GM18858 (cell line): ENCODE data around the gene BTAF1.

ENCODE experiments used
- ATAC-seq: cut with Tn5 transposase; IDR thresholded peaks from one replicate; pipeline ENCODE4 v1.9.1; 2021; ENCODE audit not compliant: unreplicated experiment

The BTAF1 gene

DNA sequence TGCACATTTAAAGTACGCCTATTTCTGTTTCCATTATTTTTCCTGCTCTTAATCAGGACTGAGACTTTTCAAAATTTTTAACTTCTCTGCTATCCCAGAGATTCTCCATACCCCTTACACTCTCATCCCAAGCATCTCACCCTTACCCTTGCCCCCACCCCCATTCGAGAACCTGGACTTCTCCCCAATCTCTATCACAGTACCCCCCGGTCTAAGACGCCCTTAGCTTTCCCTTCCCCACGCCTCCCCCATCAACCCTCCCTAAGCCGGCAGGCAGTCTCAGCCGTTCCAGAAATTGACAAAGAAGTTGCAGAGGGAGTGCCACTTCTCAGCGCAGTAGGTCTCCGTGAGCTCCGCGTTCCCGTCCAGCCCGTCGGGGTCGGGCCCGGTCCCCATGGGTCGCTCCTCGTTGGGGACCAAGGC is 15.6 kb upstream of the BTAF1 start:
- peak; percentile 6 for ATAC-seq

DNA sequence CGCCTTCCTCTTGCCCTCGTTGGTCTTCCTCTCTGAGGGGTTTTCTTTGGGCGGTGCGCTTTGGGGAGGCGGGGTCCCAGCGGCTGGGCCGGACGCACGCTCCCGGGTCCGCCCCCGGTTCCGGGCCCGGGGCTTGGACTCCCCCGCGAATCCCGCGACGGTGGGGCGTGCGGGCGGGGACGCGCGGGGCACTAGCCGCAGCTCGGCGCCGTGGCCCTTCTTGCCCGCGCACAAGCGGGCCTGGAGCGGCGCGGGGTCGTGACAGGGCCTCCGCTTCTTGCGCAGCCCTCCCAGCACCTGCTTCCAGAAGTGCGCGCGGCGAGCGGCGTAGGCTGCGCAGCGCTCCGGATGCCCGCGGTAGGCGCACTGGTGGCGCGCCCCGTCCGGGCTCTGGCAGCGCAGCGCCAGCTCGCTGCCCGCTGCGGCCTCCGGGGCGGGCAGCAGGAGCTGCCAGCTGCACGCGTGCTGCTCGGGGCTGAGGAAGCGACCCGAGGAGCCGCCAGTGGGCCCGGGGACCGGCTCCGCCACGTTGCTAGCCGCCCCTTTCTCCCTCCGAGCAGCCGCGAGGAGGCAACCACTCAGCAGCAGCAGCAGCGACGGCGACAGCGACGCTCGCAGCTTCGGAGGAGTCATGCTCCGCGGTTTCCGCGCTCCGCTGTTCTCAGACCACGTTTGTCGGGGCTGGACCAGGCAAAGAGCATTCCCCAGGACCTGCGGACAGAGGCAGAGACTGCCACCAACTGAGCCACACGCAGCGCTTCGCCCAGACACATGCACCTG is 15.0 kb upstream of the BTAF1 start:
- ATAC-seq, result peak; percentile 86

DNA sequence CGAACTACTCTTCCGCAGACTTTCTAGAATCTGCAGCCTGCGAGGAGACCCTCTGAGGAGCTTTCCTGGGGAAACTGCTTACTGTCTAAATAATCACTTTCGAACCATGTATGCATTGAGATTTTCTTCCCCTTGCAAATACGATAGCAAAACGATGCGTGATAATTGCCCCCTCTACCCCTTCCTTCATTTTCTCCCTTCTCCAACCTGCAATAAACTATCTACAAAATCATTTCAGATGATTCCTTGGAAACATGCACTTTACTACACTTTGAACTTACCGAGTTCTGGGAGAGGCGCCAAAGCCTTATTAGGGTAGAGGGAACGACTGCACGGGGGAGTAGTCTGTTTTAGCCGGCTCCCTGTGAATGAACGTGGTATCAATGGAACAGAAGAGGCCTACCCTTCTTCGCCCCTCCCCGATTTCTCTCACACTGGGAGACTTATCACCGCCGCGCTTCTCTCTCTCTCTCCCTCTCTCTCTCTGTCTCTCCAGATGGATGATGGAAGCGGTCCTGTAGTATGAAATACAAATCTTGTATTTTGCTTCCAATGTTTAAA is 14.4 kb upstream of the BTAF1 start, which contains the start of gene FGFBP3:
Gene FGFBP3 (minus strand): TSS at position 370 of the 561 bp plus-strand sequence. CDS start 517 bp downstream, outside the sequence.
- ATAC-seq, result no peak

- ATAC-seq, result no peak
These were observed 13.1 kb upstream of the BTAF1 start for GRCh38 chr10:91910467-91910866.

GRCh38 chr10:91919651-91920050 is 3.9 kb upstream of the BTAF1 start:
- no peak for ATAC-seq

GRCh38 chr10:91924212-91925021 is 847 bp downstream of the BTAF1 start:
- ATAC-seq, result peak; percentile 9

DNA sequence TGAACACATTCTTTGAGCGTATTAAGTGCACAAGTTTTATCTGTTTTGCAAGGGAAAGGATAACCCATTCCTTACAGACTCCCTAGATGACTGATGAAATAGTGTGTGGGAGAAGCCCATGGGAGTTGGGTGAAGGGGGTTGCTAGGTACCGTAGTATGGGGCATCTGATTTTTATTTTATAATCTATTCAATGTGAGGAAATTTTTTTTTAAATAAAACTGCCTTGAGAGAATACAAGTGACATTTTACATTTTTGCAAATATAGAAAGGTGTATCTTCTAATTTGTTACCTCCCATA is 1.4 kb downstream of the BTAF1 start:
- no peak for ATAC-seq

DNA sequence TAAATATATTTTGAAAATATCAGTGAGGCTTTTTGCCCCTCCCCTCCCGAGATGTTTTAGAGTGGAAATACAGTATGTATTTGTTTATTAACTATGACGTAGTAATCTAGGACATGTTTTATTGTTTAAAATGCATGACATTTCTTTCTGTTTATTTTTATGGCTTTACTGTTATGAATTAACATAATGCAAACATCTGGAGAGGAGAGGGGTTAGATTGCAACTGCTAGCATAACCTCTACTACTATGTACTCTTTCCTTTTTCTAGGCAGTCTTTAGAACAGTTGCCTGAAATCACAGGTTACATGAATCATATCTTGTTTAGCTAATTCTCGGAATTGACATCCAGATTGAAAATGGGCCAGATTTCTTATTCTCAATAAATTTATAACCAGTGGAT is 7.4 kb downstream of the BTAF1 start:
- no peak for ATAC-seq

- no peak for ATAC-seq
These were observed 8.1 kb downstream of the BTAF1 start for GRCh38 chr10:91931526-91932190.

DNA sequence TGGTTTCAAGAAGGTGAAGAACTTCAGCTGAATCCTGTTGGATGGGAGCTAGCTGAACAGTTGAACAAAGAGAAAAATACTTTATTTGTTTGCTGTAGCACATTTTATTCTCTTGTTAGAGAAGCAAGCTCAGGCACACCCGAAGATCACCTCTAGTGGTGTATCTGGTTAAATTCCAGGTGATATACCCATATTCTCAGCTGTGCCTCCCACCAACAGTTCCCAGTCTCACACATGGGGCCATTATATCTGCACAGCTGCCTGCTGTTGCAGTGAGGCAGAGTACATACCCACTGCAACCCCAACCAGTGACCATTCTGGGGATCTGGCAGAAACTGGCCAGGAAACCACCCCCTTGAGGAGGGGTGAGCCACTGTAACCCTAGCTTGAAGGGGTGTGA is 9.2 kb downstream of the BTAF1 start:
- no peak for ATAC-seq

- ATAC-seq, result no peak
These were observed 12.3 kb downstream of the BTAF1 start for GRCh38 chr10:91935886-91936285.

GRCh38 chr10:91939653-91940052 is 16.1 kb downstream of the BTAF1 start:
- ATAC-seq, result no peak

- ATAC-seq, result no peak
These were observed 17.9 kb downstream of the BTAF1 start for GRCh38 chr10:91941426-91941825.

DNA sequence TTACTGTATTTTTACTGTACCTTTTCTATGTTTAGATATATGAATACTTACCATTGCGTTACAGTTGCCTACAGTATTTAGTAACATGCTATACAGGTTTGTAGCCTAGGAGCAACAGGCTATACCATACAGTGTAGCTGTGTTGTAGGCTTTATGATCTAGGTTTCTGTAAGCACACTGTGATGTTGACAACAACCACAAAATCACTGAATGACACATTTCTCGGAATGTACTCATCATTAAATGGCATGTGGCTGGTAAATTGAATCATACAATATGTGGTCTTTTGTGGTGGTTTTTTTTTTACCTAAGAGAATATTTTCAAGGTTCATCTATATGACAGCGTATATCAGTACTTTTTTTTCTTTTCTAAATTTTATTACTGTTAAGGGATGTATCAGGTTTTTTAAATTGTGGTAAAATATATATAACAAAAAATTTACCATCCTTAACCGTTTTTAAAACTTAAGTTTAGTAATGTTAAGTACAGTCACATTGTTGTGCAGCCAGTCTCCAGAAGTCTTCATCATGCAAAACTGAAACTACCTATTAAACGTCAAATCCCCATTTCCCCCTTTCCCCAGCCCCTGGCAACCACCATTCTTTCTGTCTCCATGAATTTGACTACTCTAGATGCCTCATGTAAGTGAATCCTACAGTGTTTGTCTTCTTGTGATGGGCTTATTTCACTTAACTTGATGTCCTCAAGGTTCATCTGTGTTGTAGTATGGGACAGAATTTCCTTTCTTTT is 21.5 kb downstream of the BTAF1 start:
- no peak for ATAC-seq

DNA sequence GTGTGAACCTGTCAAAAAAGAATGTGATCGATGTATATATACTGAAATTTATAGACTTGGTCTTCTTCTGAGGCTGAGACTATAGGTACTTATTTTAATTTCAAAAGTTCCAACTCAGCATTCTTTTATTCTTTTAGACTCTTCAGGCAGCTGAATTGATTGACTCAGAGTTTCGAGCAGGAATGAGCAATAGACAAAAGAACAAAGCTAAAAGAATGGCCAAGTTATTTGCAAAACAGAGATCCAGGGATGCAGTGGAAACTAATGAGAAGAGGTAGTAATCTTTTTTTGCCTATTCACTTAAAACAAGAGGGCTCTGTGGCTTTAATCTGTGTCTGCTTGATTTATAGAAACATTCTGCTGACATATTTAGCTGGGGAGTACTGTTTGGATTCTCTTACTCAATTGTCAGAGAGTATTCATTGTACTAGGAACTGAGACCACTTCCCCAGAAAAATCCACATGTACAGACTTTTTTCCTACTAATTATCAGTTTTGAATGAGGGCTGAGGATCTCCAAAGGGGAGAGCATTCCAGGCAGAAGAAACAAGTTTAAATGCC is 30.1 kb downstream of the BTAF1 start:
- ATAC-seq, result no peak

DNA sequence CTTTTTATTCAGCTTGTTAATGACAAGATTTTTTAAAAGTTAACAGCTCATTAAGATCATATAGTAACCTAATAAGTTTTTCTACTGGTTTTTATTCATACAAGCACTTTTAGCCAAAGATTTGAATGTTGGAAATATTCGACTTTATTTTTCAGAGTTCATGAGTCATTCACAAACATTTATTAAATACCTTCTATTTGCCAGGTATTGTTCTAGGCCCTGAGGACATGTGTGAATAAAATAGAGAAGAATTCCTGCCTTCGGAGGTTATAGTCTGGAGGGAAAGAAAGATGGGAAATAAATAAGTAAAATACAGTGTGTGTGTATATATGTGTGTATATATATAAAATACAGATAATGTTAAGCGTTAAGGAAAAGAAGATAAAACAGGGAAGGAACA is 31.5 kb downstream of the BTAF1 start:
- no peak for ATAC-seq

- ATAC-seq, result no peak
These were observed 33.5 kb downstream of the BTAF1 start for GRCh38 chr10:91957091-91957490.

- ATAC-seq, result no peak
These were observed 45.7 kb downstream of the BTAF1 start for GRCh38 chr10:91969297-91969696.

DNA sequence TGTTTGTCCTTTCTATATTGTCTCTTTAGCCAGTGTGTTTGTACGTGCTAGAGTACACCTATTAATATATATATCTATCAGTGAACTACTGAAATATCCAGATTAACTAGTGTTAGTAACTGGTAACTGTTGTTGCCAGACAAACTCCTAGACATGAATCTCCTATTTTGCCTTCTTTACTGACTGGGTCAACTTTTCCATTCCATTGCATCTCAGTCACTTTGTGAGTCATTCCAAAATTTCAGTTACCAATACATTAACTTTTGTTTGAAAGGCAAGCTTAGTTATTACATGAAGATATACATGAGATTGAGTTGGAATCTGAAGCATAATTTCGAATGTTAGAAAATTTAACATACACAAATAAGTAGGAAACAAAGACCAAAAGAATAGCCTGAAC is 51.4 kb downstream of the BTAF1 start:
- ATAC-seq, result no peak

DNA sequence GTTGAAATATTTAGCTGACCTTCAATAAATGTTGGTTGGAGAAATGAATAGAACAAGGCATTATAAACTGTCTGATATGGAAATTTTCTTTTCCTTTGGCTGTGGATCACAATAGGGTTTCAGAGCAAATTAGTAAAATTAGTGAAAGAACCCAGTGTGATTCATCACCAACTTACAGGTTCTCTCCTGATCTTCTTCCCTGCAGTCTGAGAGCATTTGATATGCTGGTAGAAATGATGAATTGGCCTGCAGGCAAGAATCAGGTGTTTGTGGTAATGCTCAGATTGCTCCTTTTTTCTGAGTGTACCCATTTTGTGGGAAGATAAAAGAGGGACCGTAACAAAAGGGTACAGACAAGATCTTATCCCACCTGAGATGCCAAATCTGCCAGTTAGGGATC is 51.9 kb downstream of the BTAF1 start:
- ATAC-seq, result no peak
